MM.1S (cell line): ENCODE data around the gene SH3RF3.

Source experiments
- DNase-seq: peaks from one replicate; pipeline ENCODE4 v3.0.0-alpha.2; 2015
- H2AFZ ChIP-seq: fragments of 300-600 bp; sonication (generic); 2 replicates; pipeline ENCODE4 v1.6.0; 2016; ENCODE audit warnings: antibody characterized with exemption, low read length
- H3F3A ChIP-seq: fragments of 300-600 bp; sonication (generic); 2 replicates; pipeline ENCODE4 v1.6.1; 2016; ENCODE audit warnings: mild to moderate bottlenecking, antibody characterized with exemption, low read length, moderate library complexity, mixed read lengths; ENCODE audit not compliant: insufficient read depth
- H3K27ac ChIP-seq: fragments of 300-600 bp; sonication (generic); 2 replicates; pipeline ENCODE4 v1.5.1; 2016; ENCODE audit warnings: mild to moderate bottlenecking, low read length
- H3K27me3 ChIP-seq: fragments of 300-600 bp; sonication (generic); replicated peaks from 2 replicates; pipeline ENCODE4 v1.6.0; 2016; ENCODE audit warnings: low read length; ENCODE audit not compliant: insufficient read depth
- H3K36me3 ChIP-seq: fragments of 300-600 bp; sonication (generic); replicated peaks from 2 replicates; pipeline ENCODE4 v1.6.1; 2016; ENCODE audit warnings: mild to moderate bottlenecking, low read length, mixed read lengths; ENCODE audit not compliant: insufficient read depth
- H3K4me1 ChIP-seq: fragments of 300-600 bp; sonication (generic); 2 replicates; pipeline ENCODE4 v1.6.1; 2016; ENCODE audit warnings: low read length, mixed read lengths
- H3K4me2 ChIP-seq: fragments of 300-600 bp; sonication (generic); 2 replicates; pipeline ENCODE4 v1.6.0; 2016; ENCODE audit warnings: low read depth, low read length
- H3K4me3 ChIP-seq: fragments of 300-600 bp; sonication (generic); 2 replicates; pipeline ENCODE4 v1.5.1; 2016; ENCODE audit warnings: low read length, mixed read lengths
- H3K79me2 ChIP-seq: fragments of 300-600 bp; sonication (generic); 2 replicates; pipeline ENCODE4 v1.6.1; 2016; ENCODE audit warnings: mixed run types, low read length, mixed read lengths
- H3K9ac ChIP-seq: fragments of 300-600 bp; sonication (generic); 2 replicates; pipeline ENCODE4 v1.6.1; 2016; ENCODE audit warnings: low read length, mixed read lengths
- H3K9me2 ChIP-seq: fragments of 300-600 bp; sonication (generic); replicated peaks from 2 replicates; pipeline ENCODE4 v1.6.1; 2016; ENCODE audit warnings: mild to moderate bottlenecking, low read length, mixed read lengths; ENCODE audit not compliant: insufficient read depth
- H3K9me3 ChIP-seq: fragments of 300-600 bp; sonication (generic); replicated peaks from 2 replicates; pipeline ENCODE4 v1.6.1; 2016; ENCODE audit warnings: mild to moderate bottlenecking, low read length, mixed read lengths; ENCODE audit not compliant: insufficient read depth
- H4K20me1 ChIP-seq: fragments of 300-600 bp; sonication (generic); 2 replicates; pipeline ENCODE4 v1.6.1; 2016; ENCODE audit warnings: mild to moderate bottlenecking, low read length, moderate library complexity, mixed read lengths; ENCODE audit not compliant: insufficient read depth
- EZH2 ChIP-seq: fragments of 300-600 bp; sonication (generic); optimal IDR thresholded peaks from 2 replicates; pipeline ENCODE3; 2017; ENCODE audit warnings: low read depth, mild to moderate bottlenecking, antibody characterized with exemption, low read length, mixed read lengths
- EZH2phosphoT487 ChIP-seq: fragments of 300-600 bp; sonication (generic); IDR thresholded peaks from 2 replicates; pipeline ENCODE4 v1.6.1; 2018; ENCODE audit warnings: antibody characterized with exemption, low read length
- TF ChIP-seq, protein P1 (sequence below): fragments of 300-600 bp; sonication (generic); IDR thresholded peaks from 2 replicates; pipeline ENCODE4 v1.5.1; 2016; ENCODE audit warnings: antibody characterized with exemption, low read length, mixed read lengths

Gene SH3RF3

DNA sequence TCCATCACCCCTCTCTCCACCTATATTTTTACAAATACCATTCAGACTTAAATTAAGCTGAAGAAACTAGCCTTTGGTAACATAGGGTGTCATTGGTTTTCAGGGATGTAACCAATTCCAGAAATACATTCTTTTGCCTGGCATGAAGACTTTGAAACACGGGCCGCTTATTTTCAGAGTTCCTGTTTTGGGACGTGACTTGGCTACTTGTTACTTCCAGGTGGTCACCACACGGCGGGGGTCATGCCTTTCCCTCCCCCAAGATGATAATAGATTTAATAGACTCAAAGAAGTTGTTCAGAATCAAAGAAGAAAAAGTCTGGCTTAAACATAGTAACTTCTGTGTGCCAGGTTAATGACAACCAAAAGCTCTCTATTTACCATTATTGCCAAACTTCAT, 374.2 kb downstream of the SH3RF3 start:
- no peak overlapping the region for H3K4me2 ChIP-seq
- no peaks in the 10 kb centered on the region for H3K79me2 ChIP-seq
- no peak for DNase-seq
- no peaks in the 10 kb centered on the region for H3K27me3 ChIP-seq
- H4K20me1 ChIP-seq = no peaks in the 10 kb centered on the region
- H3K4me3 ChIP-seq = no peak overlapping the region
- H3K9ac ChIP-seq = no peak overlapping the region
- no peaks in the 10 kb centered on the region for H3K36me3 ChIP-seq
- H3F3A ChIP-seq = no peaks in the 10 kb centered on the region
- H3K27ac ChIP-seq = no peak overlapping the region
- no peaks in the 10 kb centered on the region for H3K9me2 ChIP-seq
- no peaks in the 10 kb centered on the region for H3K4me1 ChIP-seq
- H3K9me3 ChIP-seq = no peaks in the 10 kb centered on the region
- H2AFZ ChIP-seq = no peak overlapping the region
- TF ChIP-seq EZH2 = no peak
- no peak for TF ChIP-seq EZH2phosphoT487
- TF ChIP-seq, protein P1, sequence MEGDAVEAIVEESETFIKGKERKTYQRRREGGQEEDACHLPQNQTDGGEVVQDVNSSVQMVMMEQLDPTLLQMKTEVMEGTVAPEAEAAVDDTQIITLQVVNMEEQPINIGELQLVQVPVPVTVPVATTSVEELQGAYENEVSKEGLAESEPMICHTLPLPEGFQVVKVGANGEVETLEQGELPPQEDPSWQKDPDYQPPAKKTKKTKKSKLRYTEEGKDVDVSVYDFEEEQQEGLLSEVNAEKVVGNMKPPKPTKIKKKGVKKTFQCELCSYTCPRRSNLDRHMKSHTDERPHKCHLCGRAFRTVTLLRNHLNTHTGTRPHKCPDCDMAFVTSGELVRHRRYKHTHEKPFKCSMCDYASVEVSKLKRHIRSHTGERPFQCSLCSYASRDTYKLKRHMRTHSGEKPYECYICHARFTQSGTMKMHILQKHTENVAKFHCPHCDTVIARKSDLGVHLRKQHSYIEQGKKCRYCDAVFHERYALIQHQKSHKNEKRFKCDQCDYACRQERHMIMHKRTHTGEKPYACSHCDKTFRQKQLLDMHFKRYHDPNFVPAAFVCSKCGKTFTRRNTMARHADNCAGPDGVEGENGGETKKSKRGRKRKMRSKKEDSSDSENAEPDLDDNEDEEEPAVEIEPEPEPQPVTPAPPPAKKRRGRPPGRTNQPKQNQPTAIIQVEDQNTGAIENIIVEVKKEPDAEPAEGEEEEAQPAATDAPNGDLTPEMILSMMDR = no peak

DNA sequence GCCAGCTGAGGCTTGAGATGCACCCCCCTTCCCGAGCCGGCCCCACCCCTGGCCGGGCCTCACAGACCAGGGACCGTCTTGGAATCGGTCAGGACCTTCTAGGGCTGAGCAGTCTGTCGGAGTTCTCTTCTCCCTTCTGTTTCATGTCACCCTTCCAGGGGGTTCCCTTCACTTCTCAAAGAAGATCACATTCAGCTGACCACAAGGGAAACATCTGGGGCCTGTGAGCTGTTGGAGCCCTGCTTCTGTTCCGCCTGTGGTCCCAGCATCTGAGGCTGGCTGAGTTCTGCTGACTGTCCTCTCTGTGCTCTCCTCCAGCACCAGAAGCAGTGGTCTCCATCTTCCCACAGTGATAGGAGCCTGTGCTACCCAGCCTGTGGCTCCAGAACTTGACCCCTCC, 378.2 kb downstream of the SH3RF3 start:
- Histone ChIP-seq H3K9me3 (no peaks in the 10 kb centered on the region), H4K20me1 (no peaks in the 10 kb centered on the region), H3K4me3 (no peak overlapping the region), H3K4me1 (0 out of 2 replicates have a peak, but pooled peaks cover 3% of the 10 kb centered on the region), H2AFZ (no peak overlapping the region), H3K9me2 (no peaks in the 10 kb centered on the region), H3K79me2 (no peaks in the 10 kb centered on the region), H3K9ac (no peak overlapping the region), H3K36me3 (no peaks in the 10 kb centered on the region), H3F3A (no peaks in the 10 kb centered on the region), H3K4me2 (no peak overlapping the region), H3K27me3 (no peaks in the 10 kb centered on the region), H3K27ac (no peak overlapping the region)
- peak; percentile 23 for DNase-seq
- no peak for TF ChIP-seq EZH2

DNA sequence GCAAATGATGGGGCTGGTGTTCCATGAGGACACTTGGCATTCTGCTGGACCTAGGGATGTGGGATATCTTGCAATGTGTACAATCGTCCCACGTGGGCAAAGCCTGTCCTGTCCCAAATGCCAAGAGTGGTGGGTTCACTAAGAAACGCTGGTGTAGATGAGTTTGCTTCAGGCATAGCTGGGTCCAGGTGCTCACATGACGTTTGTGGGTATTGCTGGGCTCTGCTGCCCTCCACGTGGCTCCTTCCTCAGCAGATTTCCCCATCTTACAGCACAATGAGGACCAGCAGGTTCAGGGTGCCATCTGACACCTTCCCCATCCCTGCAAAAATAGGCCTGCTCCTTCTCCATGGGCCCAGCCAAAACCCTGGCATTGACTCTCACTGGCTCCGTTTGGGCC, 378.8 kb downstream of the SH3RF3 start:
- Histone ChIP-seq H3K9me3 (no peaks in the 10 kb centered on the region), H3K9me2 (no peaks in the 10 kb centered on the region), H3K27ac (no peak overlapping the region), H3K79me2 (no peaks in the 10 kb centered on the region), H3K4me3 (no peak overlapping the region), H3K36me3 (no peaks in the 10 kb centered on the region), H3K9ac (no peak overlapping the region), H2AFZ (no peak overlapping the region), H3F3A (no peaks in the 10 kb centered on the region), H3K27me3 (no peaks in the 10 kb centered on the region), H4K20me1 (no peaks in the 10 kb centered on the region), H3K4me1 (0 out of 2 replicates have a peak, but pooled peaks cover 3% of the 10 kb centered on the region), H3K4me2 (no peak overlapping the region)
- DNase-seq = no peak
- TF ChIP-seq EZH2 (no peak), EZH2phosphoT487 (no peak)
- TF ChIP-seq, protein P1 = no peak

DNA sequence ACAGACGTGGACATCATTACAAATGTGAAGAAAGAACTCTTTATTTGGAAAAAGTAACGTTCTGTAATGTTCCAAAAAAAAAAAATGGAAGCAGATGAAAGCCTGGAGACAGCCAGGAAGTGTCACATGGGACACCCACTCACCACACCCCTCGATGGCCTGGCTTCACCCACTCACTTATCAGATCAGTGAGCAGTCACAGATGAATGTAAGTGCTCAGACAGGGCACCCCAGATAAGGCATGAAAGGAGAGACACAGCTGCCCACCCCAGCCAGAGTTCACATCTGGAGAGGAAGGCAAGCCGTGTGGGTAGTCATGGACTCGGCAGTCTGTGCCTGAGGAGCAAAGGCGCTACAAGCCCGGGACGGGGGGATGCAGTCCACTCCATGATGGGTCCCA, 379.6 kb downstream of the SH3RF3 start:
- Histone ChIP-seq H4K20me1 (no peaks in the 10 kb centered on the region), H3K27ac (no peak overlapping the region), H3K4me1 (0 out of 2 replicates have a peak, but pooled peaks cover 3% of the 10 kb centered on the region), H3K36me3 (no peaks in the 10 kb centered on the region), H3K27me3 (no peaks in the 10 kb centered on the region), H3K4me3 (no peak overlapping the region), H3K4me2 (no peak overlapping the region), H3F3A (no peaks in the 10 kb centered on the region), H3K79me2 (no peaks in the 10 kb centered on the region), H3K9ac (no peak overlapping the region), H3K9me2 (no peaks in the 10 kb centered on the region), H3K9me3 (no peaks in the 10 kb centered on the region), H2AFZ (no peak overlapping the region)
- no peak for TF ChIP-seq EZH2
- TF ChIP-seq, protein P1 = no peak
- DNase-seq = no peak
